ENCODE data around the gene CCDC146.

The CCDC146 gene

DNA sequence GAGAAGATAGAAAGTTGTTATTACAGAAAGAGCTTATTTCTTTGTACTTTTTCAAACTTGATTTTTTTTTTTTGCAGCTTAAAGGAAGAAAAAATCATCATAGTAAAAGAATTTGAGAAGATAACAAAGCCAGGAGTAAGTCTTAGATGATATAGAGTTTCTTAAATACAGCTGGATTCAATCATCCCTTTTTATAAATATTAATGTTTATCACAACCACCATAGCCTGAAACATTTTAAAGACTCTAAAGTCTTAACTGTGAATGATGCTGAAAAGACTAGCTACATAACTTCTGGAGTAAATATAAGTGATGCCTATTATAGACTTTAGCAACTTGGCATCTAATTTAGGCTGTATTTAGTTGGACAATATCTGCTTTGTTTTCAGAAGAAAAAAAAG is 132.0 kb downstream of the CCDC146 start:
- Histone ChIP-seq H3K4me3 (no peak overlapping the region), H3K9me3 (ENCODE audit: low read depth, low read length) (no peaks in the 10 kb centered on the region), H3K9ac (ENCODE audit: insufficient read length) (no peak overlapping the region), H3K27ac (no peak overlapping the region), H3K36me3 (ENCODE audit: insufficient read depth, low read length) (no peaks in the 10 kb centered on the region)
- TF ChIP-seq EZH2 (IDR thresholded peaks at IDR 0.05), result no peak
- TF ChIP-seq POLR2AphosphoS5 (IDR thresholded peaks at IDR 0.05; ENCODE audit: borderline replicate concordance, low read depth, low read length), result no peak
- TF ChIP-seq FOXP2 (optimal IDR thresholded peaks at IDR 0.05; ENCODE audit: control extremely low read depth, extremely low read length, insufficient read depth), result no peak
- no peak for DNase-seq (ENCODE audit: low read depth, low spot score)

DNA sequence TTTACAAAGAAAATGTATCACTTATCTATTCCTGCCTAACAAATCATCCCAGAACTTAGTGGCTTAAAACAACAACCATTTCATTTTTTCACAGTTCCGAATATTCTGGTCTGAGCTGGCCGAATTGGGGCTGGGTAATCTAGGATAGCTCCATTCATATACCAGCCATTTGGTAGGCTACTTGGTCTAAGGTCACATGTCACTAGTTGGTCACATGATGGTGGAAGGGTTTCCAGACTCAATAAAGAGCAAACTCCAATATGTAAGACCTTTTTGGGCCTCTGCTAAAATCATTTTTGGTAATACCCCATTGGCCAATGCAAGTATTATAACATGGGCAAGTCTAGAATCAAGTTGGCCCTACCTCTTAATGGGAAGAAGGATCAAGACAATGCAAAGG is 132.5 kb downstream of the CCDC146 start:
- Histone ChIP-seq H3K36me3 (ENCODE audit: insufficient read depth, low read length) (no peaks in the 10 kb centered on the region), H3K9me3 (ENCODE audit: low read depth, low read length) (no peaks in the 10 kb centered on the region), H3K27ac (no peak overlapping the region), H3K4me3 (no peak overlapping the region), H3K9ac (ENCODE audit: insufficient read length) (no peak overlapping the region)
- no peak for DNase-seq (ENCODE audit: low read depth, low spot score)
- TF ChIP-seq FOXP2 (optimal IDR thresholded peaks at IDR 0.05; ENCODE audit: control extremely low read depth, extremely low read length, insufficient read depth) (no peak), EZH2 (IDR thresholded peaks at IDR 0.05) (no peak), POLR2AphosphoS5 (IDR thresholded peaks at IDR 0.05; ENCODE audit: borderline replicate concordance, low read depth, low read length) (no peak)

DNA sequence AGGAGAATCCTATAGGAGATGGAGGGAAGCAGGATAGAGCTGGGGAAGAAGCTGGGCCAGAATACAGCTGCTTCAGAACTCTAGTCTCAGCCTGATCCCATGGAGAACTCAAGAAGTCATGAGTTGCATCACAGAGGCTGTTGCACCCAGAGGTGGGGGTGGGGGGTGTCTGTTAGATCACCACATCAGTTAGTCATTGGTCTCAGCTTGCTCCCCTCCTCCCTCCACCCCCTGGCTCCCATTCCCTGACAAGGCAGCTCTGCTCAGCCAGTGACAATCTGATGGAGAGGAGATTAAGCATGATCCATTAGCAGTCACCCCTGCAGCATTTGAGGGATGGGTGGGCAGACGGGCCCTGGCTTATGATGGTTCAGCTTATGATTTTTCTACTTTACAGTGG is 135.6 kb downstream of the CCDC146 start:
- H3K27ac ChIP-seq, result no peak overlapping the region
- no peak for DNase-seq (ENCODE audit: low read depth, low spot score)
- H3K36me3 ChIP-seq (ENCODE audit: insufficient read depth, low read length), result no peaks in the 10 kb centered on the region
- H3K4me3 ChIP-seq, result no peak overlapping the region
- no peaks in the 10 kb centered on the region for H3K9me3 ChIP-seq (ENCODE audit: low read depth, low read length)
- no peak for TF ChIP-seq FOXP2 (optimal IDR thresholded peaks at IDR 0.05; ENCODE audit: control extremely low read depth, extremely low read length, insufficient read depth)
- TF ChIP-seq EZH2 (IDR thresholded peaks at IDR 0.05), result no peak
- no peak for TF ChIP-seq POLR2AphosphoS5 (IDR thresholded peaks at IDR 0.05; ENCODE audit: borderline replicate concordance, low read depth, low read length)
- H3K9ac ChIP-seq (ENCODE audit: insufficient read length), result no peak overlapping the region

DNA sequence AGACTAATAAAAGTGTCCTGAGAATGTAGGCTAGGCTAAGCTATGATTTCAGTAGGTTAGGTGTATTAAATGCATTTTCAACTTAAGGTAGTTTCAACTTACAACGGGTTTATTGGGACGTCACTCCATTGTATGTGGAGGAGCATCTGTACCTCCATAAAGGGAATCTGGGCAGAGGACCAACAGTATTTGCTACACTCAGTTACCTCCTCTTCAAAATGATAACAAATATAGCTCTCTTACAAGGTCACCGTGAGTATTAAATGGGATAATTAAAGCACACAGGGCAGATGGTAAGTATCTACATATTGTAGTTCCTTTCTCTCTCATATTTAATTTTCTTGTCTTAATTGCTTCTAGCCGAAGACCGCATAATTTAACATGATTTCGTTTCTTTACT is 136.2 kb downstream of the CCDC146 start:
- no peaks in the 10 kb centered on the region for H3K36me3 ChIP-seq (ENCODE audit: insufficient read depth, low read length)
- DNase-seq (ENCODE audit: low read depth, low spot score), result no peak
- no peak overlapping the region for H3K27ac ChIP-seq
- TF ChIP-seq EZH2 (IDR thresholded peaks at IDR 0.05) (no peak), POLR2AphosphoS5 (IDR thresholded peaks at IDR 0.05; ENCODE audit: borderline replicate concordance, low read depth, low read length) (no peak)
- no peaks in the 10 kb centered on the region for H3K9me3 ChIP-seq (ENCODE audit: low read depth, low read length)
- H3K9ac ChIP-seq (ENCODE audit: insufficient read length), result no peak overlapping the region
- H3K4me3 ChIP-seq, result no peak overlapping the region

DNA sequence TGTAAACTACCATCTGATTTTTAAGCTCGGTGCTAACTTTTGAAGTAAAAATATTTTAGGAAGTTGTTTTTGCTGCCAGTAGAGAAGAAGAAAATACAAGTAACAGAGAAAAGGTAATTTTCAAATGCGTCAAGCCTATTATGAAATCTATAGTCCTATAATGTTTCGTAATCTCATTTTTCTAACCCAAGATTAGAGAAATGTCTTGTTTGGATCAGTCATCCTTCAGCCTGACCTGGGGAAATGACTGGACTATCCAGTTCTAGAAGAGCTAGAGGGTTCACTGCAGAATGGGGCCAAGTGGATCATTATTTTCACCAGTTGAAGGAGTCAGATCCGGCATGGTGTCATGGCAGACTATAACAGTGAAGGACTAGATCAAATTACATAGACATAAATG is 139.9 kb downstream of the CCDC146 start:
- TF ChIP-seq POLR2AphosphoS5 (IDR thresholded peaks at IDR 0.05; ENCODE audit: borderline replicate concordance, low read depth, low read length) (no peak), FOXP2 (optimal IDR thresholded peaks at IDR 0.05; ENCODE audit: control extremely low read depth, extremely low read length, insufficient read depth) (no peak), EZH2 (IDR thresholded peaks at IDR 0.05) (no peak)

DNA sequence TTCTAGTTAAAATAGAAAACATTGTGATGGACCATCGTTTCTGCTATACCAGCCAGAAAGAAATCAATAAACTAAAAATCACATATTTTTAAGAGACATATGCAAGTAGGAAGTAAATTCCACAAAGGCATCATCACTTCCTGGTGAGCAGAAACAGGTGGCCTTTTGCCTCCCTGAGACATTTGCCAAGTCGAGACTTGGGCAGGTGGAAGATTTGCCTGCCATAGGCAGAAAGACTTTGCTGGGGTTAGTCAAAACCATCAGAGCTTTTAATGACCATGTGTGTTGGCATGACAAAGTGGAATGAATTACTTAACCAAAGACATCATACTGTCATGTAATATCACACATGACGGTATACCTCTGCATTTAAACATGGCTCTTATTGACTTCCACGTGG is 143.3 kb downstream of the CCDC146 start:
- Histone ChIP-seq H3K9ac (ENCODE audit: insufficient read length) (no peak overlapping the region), H3K27ac (no peak overlapping the region), H3K4me3 (no peak overlapping the region), H3K9me3 (ENCODE audit: low read depth, low read length) (no peaks in the 10 kb centered on the region), H3K36me3 (ENCODE audit: insufficient read depth, low read length) (no peaks in the 10 kb centered on the region)
- no peak for TF ChIP-seq EZH2 (IDR thresholded peaks at IDR 0.05)
- TF ChIP-seq FOXP2 (optimal IDR thresholded peaks at IDR 0.05; ENCODE audit: control extremely low read depth, extremely low read length, insufficient read depth), result no peak
- TF ChIP-seq POLR2AphosphoS5 (IDR thresholded peaks at IDR 0.05; ENCODE audit: borderline replicate concordance, low read depth, low read length), result no peak
- no peak for DNase-seq (ENCODE audit: low read depth, low spot score)

More for the DNA sequence above, 139.9 kb downstream of the CCDC146 start:
- no peak for DNase-seq (ENCODE audit: low read depth, low spot score)
- Histone ChIP-seq H3K4me3 (no peak overlapping the region), H3K9ac (ENCODE audit: insufficient read length) (no peak overlapping the region), H3K36me3 (ENCODE audit: insufficient read depth, low read length) (no peaks in the 10 kb centered on the region), H3K9me3 (ENCODE audit: low read depth, low read length) (no peaks in the 10 kb centered on the region), H3K27ac (no peak overlapping the region)

DNA sequence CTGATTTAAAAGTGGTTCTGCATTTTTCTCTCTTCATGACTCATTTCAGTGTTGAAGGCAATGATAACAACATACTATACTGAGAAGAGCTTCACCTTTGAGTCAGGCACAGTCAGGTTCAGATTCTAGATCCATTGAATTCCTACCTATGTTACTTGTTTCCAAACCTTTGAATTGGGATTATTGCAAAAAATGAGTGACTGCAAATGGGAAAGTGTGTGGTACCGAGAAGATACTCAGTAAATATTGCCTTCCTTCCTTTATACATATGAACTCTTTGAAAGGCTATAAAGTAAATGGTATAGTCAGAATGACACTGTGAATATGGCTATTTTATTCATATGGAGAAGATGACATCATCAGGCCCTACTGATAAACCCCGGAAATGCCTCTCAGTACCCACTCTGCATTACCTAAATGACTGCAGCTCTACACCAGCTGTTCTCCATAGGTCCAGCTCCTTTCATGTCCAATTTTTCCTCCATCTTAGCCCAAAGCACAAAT is 143.9 kb downstream of the CCDC146 start:
- no peaks in the 10 kb centered on the region for H3K36me3 ChIP-seq (ENCODE audit: insufficient read depth, low read length)
- TF ChIP-seq EZH2 (IDR thresholded peaks at IDR 0.05), result no peak
- TF ChIP-seq POLR2AphosphoS5 (IDR thresholded peaks at IDR 0.05; ENCODE audit: borderline replicate concordance, low read depth, low read length), result no peak
- TF ChIP-seq FOXP2 (optimal IDR thresholded peaks at IDR 0.05; ENCODE audit: control extremely low read depth, extremely low read length, insufficient read depth), result no peak
- no peak for DNase-seq (ENCODE audit: low read depth, low spot score)
- H3K9me3 ChIP-seq (ENCODE audit: low read depth, low read length), result no peaks in the 10 kb centered on the region
- no peak overlapping the region for H3K9ac ChIP-seq (ENCODE audit: insufficient read length)
- no peak overlapping the region for H3K27ac ChIP-seq
- no peak overlapping the region for H3K4me3 ChIP-seq

DNA sequence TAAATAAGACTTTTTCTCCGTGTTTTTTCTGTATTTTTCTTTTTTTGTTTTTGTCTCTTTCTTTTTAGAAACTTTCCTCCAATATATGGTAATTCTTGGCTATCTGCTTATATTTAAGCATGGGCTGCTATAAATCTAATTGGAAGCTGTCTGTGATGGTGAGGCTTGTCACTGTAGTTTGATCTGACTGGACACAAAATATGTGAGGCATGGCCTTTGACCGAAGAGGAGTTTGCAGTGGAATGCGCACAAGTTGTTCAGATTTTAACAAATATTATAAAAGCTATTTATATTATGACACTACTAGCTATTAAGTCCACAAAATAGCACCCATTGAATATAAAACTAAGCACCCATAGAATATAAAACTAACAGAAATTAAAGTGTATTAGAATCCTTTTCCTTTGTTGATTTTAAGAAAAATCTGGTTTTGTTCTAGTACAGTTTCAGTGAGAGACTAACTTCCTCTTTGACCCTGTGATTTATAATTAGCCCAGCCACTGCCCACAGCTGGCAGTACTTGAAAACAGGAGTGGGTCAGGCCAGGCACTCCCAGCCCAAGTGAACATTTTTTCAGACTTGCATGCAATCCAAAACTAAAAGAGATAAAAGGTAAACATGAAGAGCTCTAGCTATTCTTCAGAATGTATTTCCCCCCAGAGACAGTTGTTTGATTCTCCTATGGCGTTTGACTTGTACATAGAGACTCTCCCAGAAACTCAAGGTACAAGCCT is 147.1 kb downstream of the CCDC146 start:
- H3K4me3 ChIP-seq, result no peak overlapping the region
- no peak overlapping the region for H3K9ac ChIP-seq (ENCODE audit: insufficient read length)
- H3K9me3 ChIP-seq (ENCODE audit: low read depth, low read length), result no peaks in the 10 kb centered on the region
- no peaks in the 10 kb centered on the region for H3K36me3 ChIP-seq (ENCODE audit: insufficient read depth, low read length)
- TF ChIP-seq EZH2 (IDR thresholded peaks at IDR 0.05) (no peak), POLR2AphosphoS5 (IDR thresholded peaks at IDR 0.05; ENCODE audit: borderline replicate concordance, low read depth, low read length) (no peak), FOXP2 (optimal IDR thresholded peaks at IDR 0.05; ENCODE audit: control extremely low read depth, extremely low read length, insufficient read depth) (no peak)
- no peak for DNase-seq (ENCODE audit: low read depth, low spot score)
- H3K27ac ChIP-seq, result no peak overlapping the region

DNA sequence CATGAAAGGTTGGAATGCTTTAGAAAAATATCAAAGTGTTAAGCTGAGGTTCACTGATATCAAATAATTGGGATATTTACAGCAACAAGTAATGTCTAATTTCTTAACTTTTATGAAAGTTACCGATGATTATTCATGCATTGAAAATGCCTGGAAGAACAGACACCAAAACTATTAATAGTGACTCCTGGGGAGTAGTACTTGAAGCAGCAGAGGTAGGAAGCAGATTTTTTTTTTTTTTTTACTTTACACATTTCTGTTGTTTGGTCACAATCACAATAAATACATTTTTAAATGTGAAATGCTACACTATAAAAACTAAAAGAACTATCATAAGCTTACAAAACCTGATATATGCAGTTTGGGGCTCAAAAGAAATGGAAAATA is 147.7 kb downstream of the CCDC146 start:
- no peak for TF ChIP-seq POLR2AphosphoS5 (IDR thresholded peaks at IDR 0.05; ENCODE audit: borderline replicate concordance, low read depth, low read length)
- TF ChIP-seq EZH2 (IDR thresholded peaks at IDR 0.05), result no peak
- TF ChIP-seq FOXP2 (optimal IDR thresholded peaks at IDR 0.05; ENCODE audit: control extremely low read depth, extremely low read length, insufficient read depth), result no peak
- Histone ChIP-seq H3K9me3 (ENCODE audit: low read depth, low read length) (no peaks in the 10 kb centered on the region), H3K27ac (no peak overlapping the region), H3K9ac (ENCODE audit: insufficient read length) (no peak overlapping the region), H3K36me3 (ENCODE audit: insufficient read depth, low read length) (no peaks in the 10 kb centered on the region), H3K4me3 (no peak overlapping the region)
- DNase-seq (ENCODE audit: low read depth, low spot score), result no peak

Measured in SK-N-MC (cell line).